Pancreas (tissue), 10 donors: Measurements from ENCODE around the gene ZBTB1. TPM values are rescaled to one million over a fixed set of nuclear protein-coding genes. Genes with fewer than 3 reads are reported as not detected.
A peak's percentile ranks its signal among the peaks of the same experiment; 100 is the strongest.

Source experiments
- ATAC-seq, 4 donors: fragments of 200-7000 bp; cut with Tn5 transposase; one replicate each; pipeline versions ENCODE4 v1.8.0 to v1.9.1; 2020; ENCODE audit warnings: mild to moderate bottlenecking in 4 of 4, moderate library complexity in 4 of 4
- DNase-seq, 6 donors: peaks; one replicate each; pipeline ENCODE4 v3.0.0-alpha.2; 2020
- FAIRE-seq: peaks from 2 replicates; lab custom pipeline; 2012; peaks lifted over from hg19 to GRCh38; lab: Jason Lieb, UNC
- H3K27ac ChIP-seq, 4 donors: fragments of 200-600 bp; sonication (generic); 1 replicate in 3 of 4; 2 replicates in 1 of 4; pipeline versions ENCODE4 v1.5.0 to v1.8.0; 2020
- H3K27me3 ChIP-seq, 4 donors: fragments of 200-600 bp; one replicate each; pipeline ENCODE4 v1.8.0; 2021
- H3K36me3 ChIP-seq, 3 donors: fragments of 200-600 bp; sonication (generic) in 1 of 3; one replicate each; pipeline versions ENCODE4 v1.5.0 to v1.8.0; 2020 to 2021
- H3K4me1 ChIP-seq, 3 donors: fragments of 200-600 bp; one replicate each; pipeline ENCODE4 v1.8.0; 2021
- H3K4me3 ChIP-seq, 4 donors: fragments of 200-600 bp; sonication (generic) in 2 of 4; one replicate each; pipeline versions ENCODE4 v1.5.0 to v1.8.0; 2020 to 2021
- H3K9me3 ChIP-seq, 4 donors: fragments of 200-600 bp; one replicate each; pipeline ENCODE4 v1.8.0; 2021
- WGBS, 2 donors: extraction: QIAGEN DNeasy Blood & Tissue Kit; methylation state at CpG; one replicate each; pipeline ENCODE4 v1.1.7; 2013; 5-methylcytosine and 5-hydroxymethylcytosine counted together
- intact Hi-C, 3 donors: fragments of 100-400 bp; cut with DNase I; formaldehyde crosslinking; loops; one replicate each; pipeline versions ENCODE4 v1.11.1 to v1.14.2; 2022
- polyA plus RNA-seq, 2 donors: library from polyadenylated mRNA; stranded (reverse); fragments of 200-250 nt; gene quantifications; one replicate each; pipeline ENCODE4 v1.2.3, GENCODE V29; 2013
- total RNA-seq, 6 donors: library from RNA; stranded (reverse); fragmentation: NEBNext Ultra II Directional in 4 of 6; extraction: Animal tissue kit (Norgen Biotek cat#: 25700) in 4 of 6; gene quantifications; one replicate each; pipeline versions ENCODE4 v1.2.1 to v1.2.4, GENCODE V29; 2021 to 2023
- TF ChIP-seq, protein P1 (sequence below), 4 donors: fragments of 200-600 bp; sonication (generic) in 3 of 4; IDR thresholded peaks; one replicate each; pipeline versions ENCODE4 v1.5.0 to v1.8.0; 2021; ENCODE audit warnings: antibody characterized with exemption in 4 of 4
- donor health status: healthy with polysubstance abuse.
- donor health status: DM: no; HTN: no; CAD: no; lungs with moderate emphysema.
- donor health status: DM: no; HTN: no; CAD: no.
- donor health status: control.
- donor health status: control.
- donor health status: Bipolar disorder and iron deficiency.
- donor health status: DM: yes; HTN: yes; CAD: no.
- donor health status: DM: no; HTN: no; CAD: no.
- donor health status: DM: no; HTN: no; CAD: no.
- donor health status: DM: yes; HTN: yes; CAD: no.

ZBTB1 gene
- total and polyA plus RNA-seq, 8 donors = 8.7 to 24.3 (median 11.9) TPM

GRCh38 chr14:64541261-64541971 is 36.8 kb downstream of the ZBTB1 start:
- DNase-seq (peak; percentile 35 to 82 (median 56)), FAIRE-seq (no peak), ATAC-seq (no peak)
- Histone ChIP-seq H3K9me3 (no peaks in the 10 kb centered on the region), H3K27ac (no peak overlapping the region), H3K4me1 (peaks cover 0 to 14% (median 0%) of the 10 kb centered on the region in 3 donors), H3K36me3 (no peaks in the 10 kb centered on the region), H3K4me3 (peak overlapping the region; percentile 21 to 63 (median 30)), H3K27me3 (no peaks in the 10 kb centered on the region)
- TF ChIP-seq, protein P1, sequence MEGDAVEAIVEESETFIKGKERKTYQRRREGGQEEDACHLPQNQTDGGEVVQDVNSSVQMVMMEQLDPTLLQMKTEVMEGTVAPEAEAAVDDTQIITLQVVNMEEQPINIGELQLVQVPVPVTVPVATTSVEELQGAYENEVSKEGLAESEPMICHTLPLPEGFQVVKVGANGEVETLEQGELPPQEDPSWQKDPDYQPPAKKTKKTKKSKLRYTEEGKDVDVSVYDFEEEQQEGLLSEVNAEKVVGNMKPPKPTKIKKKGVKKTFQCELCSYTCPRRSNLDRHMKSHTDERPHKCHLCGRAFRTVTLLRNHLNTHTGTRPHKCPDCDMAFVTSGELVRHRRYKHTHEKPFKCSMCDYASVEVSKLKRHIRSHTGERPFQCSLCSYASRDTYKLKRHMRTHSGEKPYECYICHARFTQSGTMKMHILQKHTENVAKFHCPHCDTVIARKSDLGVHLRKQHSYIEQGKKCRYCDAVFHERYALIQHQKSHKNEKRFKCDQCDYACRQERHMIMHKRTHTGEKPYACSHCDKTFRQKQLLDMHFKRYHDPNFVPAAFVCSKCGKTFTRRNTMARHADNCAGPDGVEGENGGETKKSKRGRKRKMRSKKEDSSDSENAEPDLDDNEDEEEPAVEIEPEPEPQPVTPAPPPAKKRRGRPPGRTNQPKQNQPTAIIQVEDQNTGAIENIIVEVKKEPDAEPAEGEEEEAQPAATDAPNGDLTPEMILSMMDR (IDR thresholded peaks at IDR 0.05) = no peak
- intact Hi-C loops = no loop called here
- 22 to 24% methylated on average over 72 to 73 of the region's 73 CpGs for WGBS, 2 donors

GRCh38 chr14:64541972-64542835 is 37.6 kb downstream of the ZBTB1 start:
- ATAC-seq = no peak
- Histone ChIP-seq H3K9me3 (no peaks in the 10 kb centered on the region), H3K27me3 (no peaks in the 10 kb centered on the region), H3K4me1 (peaks cover 0 to 14% (median 0%) of the 10 kb centered on the region in 3 donors), H3K27ac (no peak overlapping the region), H3K36me3 (no peaks in the 10 kb centered on the region), H3K4me3 (peak overlapping the region; percentile 21 to 63 (median 30))
- TF ChIP-seq, protein P1 (IDR thresholded peaks at IDR 0.05) = no peak
- FAIRE-seq = no peak
- intact Hi-C loops = no loop called here
- DNase-seq = peak in 5 of 6 donors; percentile 21 to 71 (median 28)
- WGBS, 2 donors = 7 to 8% methylated on average over 61 of the region's 61 CpGs

- Histone ChIP-seq H3K27me3 (no peaks in the 10 kb centered on the region), H3K27ac (no peak overlapping the region), H3K36me3 (no peaks in the 10 kb centered on the region), H3K9me3 (no peaks in the 10 kb centered on the region), H3K4me1 (peaks cover 0 to 14% (median 0%) of the 10 kb centered on the region in 3 donors), H3K4me3 (peak overlapping the region; percentile 21 to 63 (median 30))
- intact Hi-C loops = no loop called here
- DNase-seq (no peak), ATAC-seq (no peak), FAIRE-seq (no peak)
- 30 to 41% methylated on average over 4 of the region's 4 CpGs for WGBS, 2 donors
- TF ChIP-seq, protein P1 (IDR thresholded peaks at IDR 0.05) = no peak
Measured at GRCh38 chr14:64542836-64543201, 38.2 kb downstream of the ZBTB1 start.

GRCh38 chr14:64544607-64545312 is 40.2 kb downstream of the ZBTB1 start:
- peaks cover 0 to 19% (median 0%) of the 10 kb centered on the region in 3 donors for H3K4me1 ChIP-seq
- FAIRE-seq = no peak
- 44 to 61% methylated on average over 5 of the region's 5 CpGs for WGBS, 2 donors
- TF ChIP-seq, protein P1 (IDR thresholded peaks at IDR 0.05) = no peak
- H3K27me3 ChIP-seq = no peaks in the 10 kb centered on the region
- intact Hi-C loops = no loop called here
- H3K27ac ChIP-seq = peak overlapping the region in 1 of 4 donors; percentile 17
- no peak for ATAC-seq
- no peak for DNase-seq
- no peaks in the 10 kb centered on the region for H3K9me3 ChIP-seq
- no peaks in the 10 kb centered on the region for H3K36me3 ChIP-seq
- no peak overlapping the region for H3K4me3 ChIP-seq
